ENCODE measurements around the gene PTMA. TPM values are rescaled to one million over a fixed set of nuclear protein-coding genes. Genes with fewer than 3 reads are reported as not detected.

Gene PTMA
- total RNA-seq, 4 donors from 2014 or later, result 693 to 966 (median 818) TPM

DNA sequence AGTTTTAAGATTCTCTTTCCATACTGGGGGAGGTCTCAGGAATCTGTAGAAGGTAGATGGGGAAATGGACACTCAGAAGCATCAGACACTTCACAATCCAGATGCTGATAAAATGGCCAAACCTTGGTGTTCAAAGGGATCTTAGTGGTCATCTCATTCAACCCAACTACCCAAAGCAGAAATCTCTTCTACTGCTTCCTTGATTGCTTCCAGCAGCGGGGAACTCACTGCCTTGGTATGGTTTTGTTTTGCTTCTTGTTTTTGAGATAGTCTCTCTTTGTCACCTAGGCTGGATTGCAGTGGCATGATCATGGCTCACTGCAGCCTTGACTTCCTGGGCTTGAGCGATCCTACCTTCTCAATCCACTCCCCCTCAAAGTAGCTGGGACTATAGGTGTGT is 39.3 kb upstream of the PTMA start:
- Histone ChIP-seq H3K27ac (peak overlapping the region; percentile 99), H3K4me1 (no peaks in the 10 kb centered on the region)
- intact Hi-C loops (cut with DNase I; ENCODE audit: low total_unique reads), result no loop called here

GRCh38 chr2:231671270-231672050 is 36.9 kb upstream of the PTMA start:
- no peaks in the 10 kb centered on the region for H3K9me3 ChIP-seq
- intact Hi-C loops (cut with DNase I; ENCODE audit: low total_unique reads), result no loop called here
- no peaks in the 10 kb centered on the region for H3K4me1 ChIP-seq
- H3K27ac ChIP-seq, result peak overlapping the region; percentile 87 to 88
- DNase-seq, result no peak
- TF ChIP-seq POLR2A (IDR thresholded peaks at IDR 0.05), result no peak
- no peak for TF ChIP-seq CTCF (IDR thresholded peaks at IDR 0.05)
- no peaks in the 10 kb centered on the region for H3K36me3 ChIP-seq
- no peak overlapping the region for H3K4me3 ChIP-seq
- H3K27me3 ChIP-seq, result no peaks in the 10 kb centered on the region

More for the DNA sequence above, 39.3 kb upstream of the PTMA start:
- Histone ChIP-seq H3K9me3 (no peaks in the 10 kb centered on the region), H3K36me3 (no peaks in the 10 kb centered on the region), H3K4me3 (no peak overlapping the region), H3K27me3 (no peaks in the 10 kb centered on the region)
- TF ChIP-seq CTCF (IDR thresholded peaks at IDR 0.05), result no peak
- no peak for TF ChIP-seq POLR2A (IDR thresholded peaks at IDR 0.05)
- no peak for DNase-seq

DNA sequence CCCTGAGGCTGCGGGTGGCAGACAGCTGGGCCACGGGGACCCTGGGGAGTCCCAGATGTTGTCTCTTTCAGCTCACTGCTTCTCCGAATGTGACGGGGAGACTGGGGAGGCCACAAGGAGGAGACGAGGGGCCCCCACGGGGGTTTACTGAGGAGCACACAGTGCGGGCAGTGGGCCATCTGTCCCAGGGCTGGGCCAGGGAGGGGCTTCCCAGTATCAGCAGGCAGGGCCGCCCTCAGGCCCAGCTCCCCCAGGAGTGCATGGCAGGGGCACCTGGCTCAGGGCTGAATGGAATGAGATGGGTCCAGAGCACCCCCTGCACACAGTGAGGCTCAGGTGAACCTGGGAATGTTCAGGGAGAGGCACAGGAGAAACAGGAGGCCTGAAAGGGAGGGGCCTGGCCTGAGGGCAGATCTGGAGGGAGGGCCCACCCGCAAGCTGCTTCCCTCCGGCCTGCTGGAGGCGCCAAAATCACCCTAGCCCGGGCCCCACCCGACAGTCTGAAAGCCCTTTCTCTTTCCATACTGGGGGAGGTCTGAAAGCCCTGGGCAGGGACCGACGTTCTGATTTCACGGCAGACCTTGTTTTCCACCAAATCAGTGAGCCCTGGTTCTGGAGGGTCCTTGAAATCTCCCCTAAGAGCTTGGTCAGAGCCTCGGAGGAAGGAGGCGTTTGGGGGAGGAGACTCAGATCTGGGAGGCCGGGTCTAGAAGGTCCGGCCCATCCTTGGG is 35.5 kb upstream of the PTMA start:
- no peaks in the 10 kb centered on the region for H3K9me3 ChIP-seq
- peak overlapping the region; percentile 87 to 88 for H3K27ac ChIP-seq
- TF ChIP-seq CTCF (IDR thresholded peaks at IDR 0.05) (peak in 1 of 4 experiments; percentile 27), POLR2A (IDR thresholded peaks at IDR 0.05) (no peak)
- H3K27me3 ChIP-seq, result no peaks in the 10 kb centered on the region
- DNase-seq, result peak; percentile 61 to 66
- peaks cover 0 to 5% of the 10 kb centered on the region in 2 donors for H3K4me1 ChIP-seq
- intact Hi-C loops (cut with DNase I; ENCODE audit: low total_unique reads), result no loop called here
- H3K36me3 ChIP-seq, result no peaks in the 10 kb centered on the region
- no peak overlapping the region for H3K4me3 ChIP-seq

DNA sequence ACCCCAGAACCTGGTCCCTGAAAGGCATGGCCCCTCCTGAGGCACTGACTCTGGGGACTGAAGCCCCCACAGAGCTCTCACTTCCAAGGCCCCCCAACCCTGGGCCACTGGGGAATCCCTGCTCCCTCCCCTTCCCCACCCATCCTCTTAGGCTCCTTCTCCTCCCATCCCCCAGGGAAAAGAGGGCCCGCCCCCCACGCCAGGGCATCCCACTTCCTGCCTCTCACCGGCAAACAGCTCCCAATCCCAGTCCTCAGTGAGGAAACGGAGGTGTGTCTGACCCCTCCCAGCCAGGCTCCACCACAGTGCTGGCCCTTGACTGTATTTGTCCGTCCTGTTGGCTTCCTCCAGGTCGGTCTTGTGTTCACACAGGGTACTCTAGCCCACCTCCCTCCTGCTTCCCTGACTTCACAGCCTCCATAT is 35.0 kb upstream of the PTMA start:
- Histone ChIP-seq H3K27me3 (no peaks in the 10 kb centered on the region), H3K4me3 (no peak overlapping the region)
- intact Hi-C loops (cut with DNase I; ENCODE audit: low total_unique reads), result no loop called here

More for the DNA sequence above, 35.0 kb upstream of the PTMA start:
- Histone ChIP-seq H3K9me3 (no peaks in the 10 kb centered on the region), H3K36me3 (no peaks in the 10 kb centered on the region), H3K27ac (peak overlapping the region; percentile 87 to 88), H3K4me1 (peaks cover 0 to 6% of the 10 kb centered on the region in 2 donors)
- TF ChIP-seq POLR2A (IDR thresholded peaks at IDR 0.05) (peak in 1 of 2 donors; percentile 12), CTCF (IDR thresholded peaks at IDR 0.05) (no peak)
- DNase-seq, result peak; percentile 77 to 81
